Stimulated activated naive CD4-positive, alpha-beta T cell treated with Interleukin-2 at 50 U/mL for 16 hours (primary cell): ENCODE data around the gene SERBP1.
"Not testable (repeated sequence)": the region's sequence is repeated elsewhere in the genome, so short reads cannot be mapped to it uniquely, and the experiment has no call there.

Source experiments
- DNase-seq: peaks from one replicate; lab custom pipeline; 2025; lab: John Stamatoyannopoulos, UW

Gene SERBP1

DNA sequence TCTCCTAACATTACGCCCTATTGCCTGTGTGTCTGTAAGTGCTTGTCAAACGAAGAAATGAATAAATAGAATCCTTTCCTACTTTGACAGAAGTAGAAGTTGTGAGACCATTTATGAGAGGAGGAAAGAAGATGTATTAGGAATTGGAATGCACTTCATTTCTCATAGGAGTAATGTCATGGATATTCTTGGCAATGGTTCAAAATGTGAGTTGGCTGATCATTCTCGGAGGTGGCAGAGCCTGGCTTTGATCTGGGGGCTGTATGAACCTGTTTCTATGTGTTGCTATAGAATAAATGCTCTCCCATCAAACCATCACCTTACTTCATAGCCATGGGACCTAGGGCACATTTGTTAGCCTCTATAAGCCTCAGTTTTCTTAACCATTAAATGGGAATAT is 10.1 kb upstream of the SERBP1 start:
- no peak for DNase-seq

DNA sequence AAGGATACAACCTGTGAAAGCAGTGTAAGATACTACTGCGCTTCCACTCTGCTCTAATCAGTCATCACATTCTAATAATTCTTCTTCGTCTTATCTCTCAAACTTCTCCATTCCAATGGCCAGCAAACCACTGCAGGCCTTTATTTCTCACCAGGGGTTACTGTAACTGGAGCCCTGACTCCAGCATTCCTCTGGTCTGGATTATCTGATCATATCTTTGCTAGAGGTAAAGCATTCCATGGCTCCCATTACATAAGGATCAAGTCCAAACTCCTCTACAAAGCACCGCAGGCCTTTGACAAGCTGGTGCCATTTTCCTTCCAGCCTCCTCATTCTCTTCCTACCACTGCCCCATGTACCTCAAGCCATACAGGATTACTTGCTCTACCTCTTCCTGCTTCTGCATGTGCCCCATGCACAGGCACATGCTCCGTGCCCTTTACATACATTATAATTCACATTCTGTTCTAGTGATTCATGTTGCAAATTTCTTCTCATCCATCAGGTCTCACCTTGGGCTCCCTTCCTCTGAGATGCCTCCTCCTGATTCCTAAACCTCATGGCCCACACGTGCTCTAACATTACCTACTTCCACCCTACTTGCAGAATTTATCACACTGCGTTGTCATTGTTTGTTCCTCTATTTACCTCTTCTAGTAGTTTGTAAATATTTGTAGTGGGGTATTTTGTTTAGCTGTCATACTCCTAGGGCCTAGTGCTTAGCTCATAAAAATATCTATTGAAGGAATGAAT is 9.3 kb upstream of the SERBP1 start:
- DNase-seq: no peak

DNA sequence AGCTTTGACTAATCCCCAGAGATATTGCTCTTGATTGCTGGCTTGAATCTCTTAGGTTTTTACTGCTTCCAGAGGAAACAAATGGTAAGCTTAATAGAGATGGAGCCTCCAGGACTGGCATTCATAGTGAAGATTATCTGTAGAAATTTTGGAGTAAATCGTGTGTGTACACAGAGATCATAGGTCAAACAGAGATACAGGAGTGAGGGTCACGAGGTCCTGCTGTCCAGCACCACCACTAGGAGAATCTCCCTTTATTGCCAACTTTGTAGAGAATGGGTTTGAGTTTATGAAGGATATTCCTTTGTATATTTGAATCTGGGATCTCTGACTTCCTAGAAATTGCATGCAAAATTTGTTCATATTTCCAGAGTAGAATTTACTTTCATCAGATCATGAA is 7.8 kb upstream of the SERBP1 start:
- no peak for DNase-seq

DNA sequence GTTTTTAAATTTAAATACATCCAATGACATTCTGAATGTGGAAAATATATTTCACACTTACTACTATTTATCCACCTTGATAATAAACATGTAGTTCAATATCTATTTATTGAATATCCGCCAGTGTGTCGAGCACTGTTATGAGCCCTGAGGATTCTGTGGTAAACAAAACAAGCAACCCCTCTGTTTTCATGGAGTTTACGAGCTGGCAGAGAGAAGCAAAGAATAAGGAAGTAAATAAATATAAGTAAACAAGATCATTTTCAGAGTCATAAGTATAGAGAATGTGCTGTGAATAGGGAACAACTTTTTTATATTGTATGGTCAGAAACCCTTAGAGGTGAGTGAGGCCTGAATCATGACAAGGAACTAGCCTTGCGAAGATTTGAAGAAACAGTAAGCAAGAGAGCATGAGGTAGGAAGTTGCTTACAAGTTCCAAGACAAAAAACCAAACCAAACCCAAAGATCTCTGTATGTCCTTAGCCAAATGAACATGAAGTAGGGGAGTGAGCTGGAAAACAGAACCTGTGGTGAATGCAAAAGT is 6.4 kb upstream of the SERBP1 start:
- DNase-seq: no peak

DNA sequence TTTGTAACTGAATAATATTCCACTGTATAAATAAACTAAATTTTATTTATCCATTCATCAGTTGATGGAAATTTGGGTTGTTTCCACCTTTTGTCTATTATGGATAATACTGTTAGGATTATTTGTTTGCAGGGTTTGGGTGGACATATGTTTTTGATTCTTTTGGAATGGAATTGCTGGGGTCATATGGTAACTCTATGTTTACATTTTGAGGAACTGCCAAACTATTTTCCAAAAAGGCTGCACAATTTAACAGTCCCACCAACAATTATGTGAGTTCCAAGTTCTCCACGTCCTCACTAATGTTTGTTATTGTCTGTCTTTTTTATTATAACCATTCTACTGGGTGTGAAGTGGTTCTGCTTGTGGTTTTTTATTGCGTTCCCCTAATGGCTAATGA is 4.3 kb upstream of the SERBP1 start:
- no peak for DNase-seq

DNA sequence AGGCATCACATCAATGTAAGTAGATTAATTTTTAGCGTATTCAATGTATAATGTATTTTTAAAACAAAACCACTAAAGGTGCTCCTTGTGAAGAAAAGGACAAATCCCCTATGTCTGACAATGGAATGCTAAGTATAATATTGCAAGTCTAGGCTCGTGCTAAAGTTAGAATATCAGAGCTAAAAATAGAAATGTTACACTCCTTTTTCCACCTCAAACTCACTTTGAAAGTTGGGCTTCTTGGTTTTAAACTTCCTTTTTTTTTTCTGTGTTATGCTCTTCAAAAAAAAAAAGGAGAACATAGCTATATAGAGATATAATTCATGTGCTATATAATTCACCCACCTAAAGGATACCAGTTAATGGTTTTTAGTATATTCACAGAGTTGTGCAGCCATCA is 3.6 kb upstream of the SERBP1 start:
- no peak for DNase-seq

DNA sequence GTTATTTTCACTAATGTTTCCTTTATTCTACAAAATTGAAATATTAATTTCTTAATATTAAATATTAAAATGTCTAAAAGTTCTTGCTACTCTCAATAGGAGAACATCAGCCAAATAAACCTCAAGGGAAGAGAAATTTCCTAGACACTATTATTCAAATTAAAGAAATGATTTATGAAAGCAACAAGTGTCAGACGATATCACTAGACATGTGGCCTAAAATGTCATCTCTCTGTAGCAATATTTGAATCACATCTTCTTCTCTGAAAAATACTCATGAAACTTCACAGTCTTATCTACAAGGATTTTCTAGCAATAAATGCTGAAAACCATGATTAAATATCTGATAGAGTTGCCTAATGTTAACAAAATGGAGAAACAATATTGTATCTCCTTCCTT is 2.5 kb upstream of the SERBP1 start:
- DNase-seq: no peak

DNA sequence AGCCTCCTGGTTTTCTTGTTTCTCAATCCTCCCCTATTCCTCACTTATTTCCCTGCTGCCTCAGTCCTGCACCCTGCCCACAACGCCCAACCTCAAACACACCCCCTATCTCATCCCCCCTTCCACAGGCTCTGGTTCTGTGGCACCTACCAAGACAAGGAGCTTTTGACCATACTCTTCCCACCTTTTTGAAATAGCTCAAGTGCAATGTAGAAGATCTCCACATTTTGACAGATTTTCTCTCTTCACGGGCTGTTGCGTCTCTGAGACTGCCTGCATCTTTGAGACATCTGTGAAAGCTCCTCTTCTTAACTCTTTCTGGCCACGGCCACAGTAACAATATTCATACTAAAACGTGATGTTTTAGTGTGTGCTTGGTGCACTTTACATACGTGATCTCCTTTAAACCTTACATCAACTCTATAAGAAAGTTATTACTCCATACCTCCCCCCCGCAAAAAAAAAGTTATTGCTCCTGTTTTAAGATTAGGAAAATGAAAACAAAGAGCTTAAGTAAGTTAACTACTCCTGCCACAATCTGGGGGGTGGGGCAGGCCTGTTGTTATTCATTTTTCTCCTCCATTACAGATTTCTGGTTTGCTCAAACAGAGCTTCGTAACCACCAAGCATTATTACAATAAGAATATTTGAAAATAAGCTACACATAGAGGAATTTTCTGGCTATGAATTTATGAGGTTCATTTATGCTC is 1.8 kb upstream of the SERBP1 start:
- no peak for DNase-seq

DNA sequence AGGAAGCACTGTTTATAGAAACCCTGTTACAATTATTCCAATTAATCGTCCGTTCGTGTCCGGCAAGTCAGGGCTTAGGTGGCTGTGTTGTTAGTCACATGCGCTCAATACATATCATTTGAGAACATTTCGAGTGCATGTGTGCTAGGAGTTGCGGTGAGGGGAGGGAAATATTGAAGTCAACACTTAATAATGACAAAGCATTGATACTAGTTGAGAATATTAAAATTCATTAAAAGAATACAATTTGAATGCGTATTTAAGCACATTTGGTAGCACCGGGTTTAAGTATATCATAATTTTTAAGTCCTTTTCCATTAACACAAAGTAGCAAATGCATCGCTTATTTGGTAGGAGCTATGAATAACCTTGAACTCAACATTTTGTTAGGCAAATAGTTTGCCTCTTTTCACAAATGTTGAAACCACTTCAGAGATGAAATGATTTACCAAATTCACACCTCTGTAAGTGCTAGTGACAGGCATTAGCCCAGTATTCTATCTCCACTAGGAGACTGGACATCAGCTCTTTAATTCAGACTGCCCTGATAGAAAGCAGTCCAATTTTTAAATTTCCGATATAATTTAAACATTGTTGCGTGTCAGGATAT is 1.1 kb upstream of the SERBP1 start:
- no peak for DNase-seq

DNA sequence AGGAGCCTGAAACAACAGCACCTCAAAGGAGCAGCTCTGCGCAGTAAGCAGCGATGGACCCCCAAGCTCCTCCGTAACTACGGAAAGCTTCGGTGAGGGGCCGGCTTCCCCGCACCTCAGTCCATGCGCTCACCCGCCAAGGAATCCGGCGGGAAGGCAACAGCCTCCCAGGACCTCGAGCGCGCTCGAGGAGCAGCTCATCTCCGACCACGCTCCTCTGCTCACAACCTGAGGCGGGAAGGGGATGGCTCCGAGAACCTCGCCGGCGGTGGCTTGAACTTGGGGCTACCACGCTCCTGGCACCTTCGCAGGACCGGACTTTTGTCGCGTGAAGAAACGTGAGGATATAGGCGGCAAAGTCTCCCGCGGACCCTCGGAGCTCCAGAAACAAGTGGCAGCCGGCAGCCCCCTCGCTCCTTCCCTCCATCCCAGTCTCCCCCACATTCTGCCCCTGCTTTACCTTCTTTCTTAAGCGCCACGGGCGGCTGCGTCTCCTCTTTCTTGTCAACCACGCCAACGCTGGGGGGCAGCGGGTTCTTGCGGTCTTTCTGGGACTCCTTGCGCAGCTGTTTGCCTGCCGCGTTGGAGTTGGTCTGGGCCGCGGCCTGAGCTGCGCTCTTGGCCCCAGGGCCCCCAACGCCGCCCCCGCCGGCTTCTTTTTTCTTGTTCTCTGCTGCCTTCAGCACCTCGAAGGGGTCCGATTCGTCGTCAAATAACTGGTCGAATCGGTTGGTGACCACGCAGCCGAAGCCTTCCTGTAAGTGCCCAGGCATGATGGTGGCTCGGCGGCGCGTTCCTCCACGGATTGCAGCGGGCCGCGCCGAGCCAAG is 459 bp downstream of the SERBP1 start:
- DNase-seq: peak; percentile 36

DNA sequence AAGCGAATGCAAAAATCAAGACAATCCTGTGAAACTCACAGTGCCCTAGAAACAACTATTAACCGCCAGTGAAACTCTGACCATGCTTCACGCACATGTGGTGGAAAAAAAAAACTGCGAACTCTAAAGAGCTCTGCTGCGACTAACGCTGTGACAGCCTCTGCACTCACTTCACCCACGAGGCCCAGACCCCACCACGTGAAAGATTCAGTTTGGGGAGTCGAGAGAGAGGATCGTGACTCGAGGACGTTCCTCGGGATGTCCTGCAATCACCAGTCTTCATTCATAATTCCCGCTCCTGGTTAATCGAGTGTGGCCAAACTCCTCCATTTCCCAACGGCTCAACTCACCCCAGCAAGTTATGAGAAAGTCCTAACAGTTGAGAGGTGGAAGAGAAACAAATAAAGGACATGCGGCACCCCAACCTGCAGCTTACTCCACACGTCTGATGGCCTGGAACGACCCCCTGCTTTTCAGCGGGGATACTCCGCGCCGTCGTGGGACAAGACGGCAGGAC is 1.1 kb downstream of the SERBP1 start:
- peak; percentile 61 for DNase-seq

DNA sequence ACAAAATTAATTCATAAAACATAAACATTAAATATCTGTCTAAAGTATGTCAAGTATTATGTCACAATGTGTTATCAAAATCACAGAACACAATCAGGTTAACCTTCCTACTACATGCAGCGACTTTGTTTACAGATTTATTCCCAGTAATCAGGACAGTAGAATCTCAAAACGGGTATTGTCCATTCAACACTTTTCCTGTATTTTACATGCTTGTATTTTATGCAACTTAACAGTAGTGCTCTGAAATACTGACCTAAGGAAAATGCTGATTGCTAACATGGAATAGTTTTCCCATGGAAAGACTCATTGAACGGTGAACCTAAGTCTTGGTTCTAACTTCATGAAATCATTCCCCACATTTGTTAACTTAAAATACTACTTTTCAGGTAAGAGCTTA is 2.3 kb downstream of the SERBP1 start:
- DNase-seq: no peak

DNA sequence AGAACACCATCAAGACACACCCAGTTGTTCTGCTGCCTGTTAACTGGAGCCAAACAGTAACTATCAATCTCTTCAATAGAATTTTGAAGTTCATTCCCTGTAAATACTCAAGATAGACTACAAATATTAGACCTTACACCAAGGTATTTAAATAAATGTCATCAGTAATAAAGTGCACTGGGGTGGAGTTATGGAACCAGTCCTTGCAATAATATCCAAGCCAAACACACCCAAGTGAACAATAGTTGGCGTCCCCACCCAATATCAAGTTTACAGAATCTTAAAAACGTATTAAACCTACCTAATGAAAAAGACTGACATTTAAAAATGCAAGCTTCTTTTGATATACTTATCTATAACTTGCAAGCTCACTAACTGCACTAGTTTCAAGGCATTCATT is 2.7 kb downstream of the SERBP1 start:
- no peak for DNase-seq

DNA sequence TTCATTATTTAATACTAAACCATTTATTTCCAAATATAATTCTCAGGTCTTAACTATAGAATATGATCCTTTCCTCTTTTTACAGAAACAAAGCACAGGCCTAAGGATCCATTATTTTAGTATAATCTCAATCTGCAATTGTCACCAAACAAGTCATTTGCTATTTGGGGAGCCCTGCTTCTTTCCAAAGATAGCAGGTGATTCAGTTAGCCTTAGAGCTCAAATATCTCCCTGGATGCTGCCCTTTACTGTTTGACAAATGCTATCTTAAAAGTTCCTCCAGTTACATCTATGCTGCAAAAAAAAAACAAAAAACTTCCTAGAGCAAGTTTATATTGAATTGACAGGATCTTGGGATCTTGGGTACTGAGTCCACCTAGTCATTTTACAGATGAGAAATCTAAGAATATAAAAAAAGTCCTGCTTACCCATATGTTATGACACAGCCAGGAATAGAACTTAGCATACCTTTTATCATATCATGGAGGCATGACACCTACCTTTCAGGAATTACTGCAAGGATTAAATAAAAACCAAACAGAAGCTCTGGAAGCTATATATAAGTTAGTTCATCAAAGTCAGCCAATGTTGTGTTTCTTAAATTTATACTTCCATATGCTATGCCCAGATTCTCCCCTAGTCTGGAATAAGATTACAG is 9.2 kb downstream of the SERBP1 start:
- no peak for DNase-seq

DNA sequence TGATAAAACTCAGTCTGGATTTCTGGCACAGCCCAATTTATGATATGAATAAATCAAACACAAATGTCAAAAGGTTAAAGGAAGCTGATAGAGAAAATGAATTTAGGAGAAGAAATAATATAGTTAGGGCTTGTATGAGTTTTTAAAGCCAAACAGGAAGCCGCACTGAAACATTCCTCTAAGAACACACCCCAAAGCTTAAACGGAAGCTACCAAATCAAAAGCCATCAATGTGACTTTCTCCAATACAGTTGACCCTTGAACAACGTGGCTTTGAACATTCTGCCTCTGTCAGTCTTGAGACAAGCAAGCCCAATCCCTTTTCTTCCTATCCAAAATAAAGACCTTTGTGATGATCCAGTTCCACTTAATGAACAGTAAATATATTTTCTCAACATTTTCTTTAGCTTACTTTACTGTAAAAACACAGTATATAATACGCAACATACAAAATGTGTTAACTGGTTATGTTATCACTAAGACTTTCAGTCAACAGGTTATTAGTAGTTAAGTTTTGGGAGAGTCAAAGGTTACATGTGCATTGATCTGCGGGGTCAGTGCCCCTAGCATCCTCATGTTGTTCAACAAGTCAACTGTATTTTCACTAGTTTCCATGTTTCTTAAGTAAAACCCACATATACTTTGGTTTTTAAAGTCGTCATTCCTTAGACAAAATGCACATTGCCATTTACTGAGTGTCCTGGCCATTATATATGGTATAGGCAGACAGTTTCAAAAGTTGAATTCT is 11.2 kb downstream of the SERBP1 start:
- no peak for DNase-seq

DNA sequence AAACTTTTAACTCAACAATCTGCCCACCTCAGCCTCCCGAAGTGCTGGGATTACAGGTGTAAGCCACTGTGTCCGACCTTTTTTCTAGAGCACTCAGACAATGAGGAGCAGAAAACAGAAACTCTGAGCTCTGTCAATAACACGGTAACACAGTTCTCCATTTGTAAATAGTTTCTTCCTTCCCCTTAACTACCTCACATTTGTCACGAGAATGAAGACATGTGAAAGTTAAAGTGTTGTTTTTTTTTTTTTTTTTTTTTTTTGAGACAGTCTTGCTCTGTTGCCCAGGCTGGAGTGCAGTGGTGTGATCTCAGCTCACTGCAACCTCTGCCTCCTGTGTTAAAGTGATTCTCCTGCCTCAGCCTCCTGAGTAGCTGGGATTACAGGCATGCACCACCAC is 12.5 kb downstream of the SERBP1 start:
- not testable (repeated sequence) for DNase-seq

DNA sequence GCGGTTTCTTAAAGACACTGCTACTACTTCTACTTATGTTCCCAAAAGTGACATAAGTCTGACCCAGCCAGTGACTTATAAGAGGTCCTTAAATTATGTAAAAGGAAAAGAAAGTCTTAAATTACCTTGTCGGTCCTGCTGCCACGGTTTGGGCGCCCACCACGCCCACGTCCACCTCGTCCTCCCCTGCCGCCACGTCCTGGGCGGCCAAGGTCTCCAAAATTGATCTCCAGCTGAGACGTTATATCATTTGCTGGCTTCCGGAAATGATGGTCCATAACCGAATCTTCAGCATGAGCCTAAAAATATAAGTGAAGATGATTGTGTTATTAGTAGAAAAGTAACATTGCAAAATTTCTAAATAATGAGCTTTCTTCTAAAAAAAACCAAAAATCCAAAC is 15.2 kb downstream of the SERBP1 start:
- no peak for DNase-seq

DNA sequence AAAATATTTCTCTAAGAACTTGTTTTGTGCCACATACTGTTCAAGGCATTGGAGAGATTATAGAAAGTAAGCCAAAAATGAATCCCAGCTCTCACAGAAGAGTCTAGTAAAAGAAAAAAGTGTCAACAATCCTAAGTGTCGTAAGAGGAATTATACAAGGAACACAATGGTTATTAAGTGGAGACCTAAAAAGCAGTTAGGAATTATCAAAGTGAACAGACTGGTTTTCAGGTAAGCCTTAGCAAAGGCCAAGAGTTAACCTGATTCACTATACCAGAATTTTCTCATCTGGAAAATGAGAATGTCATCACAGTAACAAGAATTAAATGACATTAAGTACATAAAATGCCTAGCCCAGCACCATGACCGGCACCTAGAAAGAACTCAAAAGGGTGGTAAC is 15.6 kb downstream of the SERBP1 start:
- no peak for DNase-seq

DNA sequence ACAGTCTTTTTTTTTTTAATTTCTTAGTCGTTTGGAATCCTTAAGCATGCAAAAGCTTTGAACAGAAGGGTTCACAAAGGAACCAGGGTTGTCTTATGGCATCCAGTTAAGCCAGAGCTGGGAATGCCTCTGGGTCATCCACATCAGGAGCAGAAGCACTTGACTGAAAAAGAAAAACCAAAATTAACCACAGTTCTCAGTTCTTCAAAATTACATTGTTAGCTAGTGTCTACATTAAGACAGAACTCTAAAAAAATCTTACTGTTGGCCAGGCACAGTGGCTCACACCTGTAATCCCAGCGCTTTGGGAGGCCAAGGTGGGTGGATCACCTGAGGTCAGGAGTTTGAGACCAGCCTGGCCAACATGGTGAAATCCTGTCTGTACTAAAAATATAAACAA is 17.1 kb downstream of the SERBP1 start:
- DNase-seq: not testable (repeated sequence)

DNA sequence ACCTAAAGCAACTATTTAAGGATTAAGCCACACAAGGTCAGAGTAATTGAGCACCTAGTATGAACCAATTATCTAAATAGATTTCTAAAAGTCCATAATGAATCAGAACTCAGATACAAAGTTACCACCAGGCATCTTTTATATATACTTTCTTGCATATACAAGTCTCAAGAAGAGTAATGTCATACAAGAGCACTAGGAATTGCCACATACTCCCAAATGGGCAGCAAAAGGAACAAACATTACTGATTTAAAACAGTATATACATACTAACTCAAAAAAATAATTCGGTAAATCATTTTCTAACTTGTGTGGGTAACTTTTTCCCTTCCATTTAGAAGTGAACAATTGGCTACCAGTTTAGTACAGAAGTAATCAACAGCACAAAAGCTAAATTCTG is 22.1 kb downstream of the SERBP1 start:
- no peak for DNase-seq

DNA sequence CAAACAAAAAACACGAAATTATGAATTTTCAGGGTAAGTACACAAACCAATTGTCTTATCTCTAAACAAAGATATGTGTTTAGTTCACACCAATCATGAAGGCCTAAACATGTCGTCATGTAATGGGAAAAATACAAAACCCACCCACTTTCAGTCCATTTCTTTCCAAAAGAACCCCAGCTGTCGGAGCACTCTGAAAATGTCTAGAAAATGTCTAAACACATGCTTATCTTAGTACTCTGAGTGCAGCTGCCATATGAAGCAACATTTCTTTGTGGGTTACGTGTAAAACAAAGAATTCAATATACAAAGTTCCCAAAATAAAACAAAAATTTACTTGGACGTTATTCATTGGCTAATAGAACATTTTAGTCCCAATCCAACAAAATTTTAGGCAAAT is 22.7 kb downstream of the SERBP1 start:
- no peak for DNase-seq
